K562 (cell line): ENCODE measurements around the gene TAS2R41. TPM values are rescaled to one million over a fixed set of nuclear protein-coding genes. Genes with fewer than 3 reads are reported as not detected.

Experiments
- ATAC-seq: fragments of 200-7000 bp; cut with Tn5 transposase; 3 replicates; pipeline ENCODE4 v1.9.1; 2020; ENCODE audit warnings: moderate library complexity
- BruUV-seq: library from RNA; stranded (reverse); fragments of 400-500 nt; replicated peaks from 2 replicates; lab custom pipeline; 2021; lab: Mats Ljungman, UMichigan
- CTCF ChIA-PET: fragments of 300-600 bp; formaldehyde crosslinking; extraction: SDS; loops from one replicate; lab custom pipeline; 2021; ENCODE audit warnings: low intra/inter-chr PET ratio; lab: Yijun Ruan, JAX
- POLR2A ChIA-PET: fragments of 300-600, 350-650 bp; sonication (Branson Sonifier 250); formaldehyde crosslinking; extraction: SDS; loops from one replicate; lab custom pipeline; 2021; ENCODE audit warnings: antibody characterized with exemption, inconsistent platforms; lab: Yijun Ruan, JAX
- DNase-seq, 4 experiments: peaks; one replicate each; pipeline versions ENCODE4 v3.0.0 to v3.0.0-alpha.2; 2011 to 2018; ENCODE audit warnings: low spot score in 3 of 4, mixed read lengths in 3 of 4; ENCODE audit errors: extremely low read depth in 1 of 4
- FAIRE-seq: peaks from 2 replicates; lab custom pipeline; 2011; peaks lifted over from hg19 to GRCh38; lab: Jason Lieb, UNC
- H2AFZ ChIP-seq: 2 replicates; pipeline ENCODE4 v1.6.0; 2011; ENCODE audit warnings: low read depth, low read length, control low read depth, inconsistent platforms
- H3K27ac ChIP-seq: fragments of 200-600 bp; 3 replicates; pipeline ENCODE4 v1.8.0; 2011; ENCODE audit warnings: low read depth, mild to moderate bottlenecking, control low read depth, inconsistent platforms, low read length, moderate library complexity, mixed read lengths; ENCODE audit errors: extremely low read depth
- H3K27me3 ChIP-seq, 2 experiments: fragments of 300-600 bp in 1 of 2; 2 replicates in 1 of 2; 3 replicates in 1 of 2; pipeline versions ENCODE4 v1.6.0 to v1.8.0; 2011; ENCODE audit warnings: inconsistent platforms in 2 of 2, low read length in 2 of 2, mild to moderate bottlenecking in 1 of 2, mixed read lengths in 1 of 2, moderate library complexity in 1 of 2; ENCODE audit not compliant: control insufficient read depth in 2 of 2, insufficient read depth in 2 of 2
- H3K36me3 ChIP-seq: fragments of 300-600 bp; 3 replicates; pipeline ENCODE4 v1.8.0; 2011; ENCODE audit warnings: mild to moderate bottlenecking, low read length, inconsistent platforms; ENCODE audit not compliant: control insufficient read depth, insufficient read depth
- H3K4me1 ChIP-seq, 2 experiments: fragments of 200-600 bp in 1 of 2; replicated peaks in 1 of 2; 2 replicates in 1 of 2; 3 replicates in 1 of 2; pipeline versions ENCODE4 v1.5.1 to v1.8.0; 2011; ENCODE audit warnings: inconsistent platforms in 2 of 2, low read length in 2 of 2, mild to moderate bottlenecking in 1 of 2, mixed read lengths in 1 of 2, moderate library complexity in 1 of 2; ENCODE audit not compliant: control insufficient read depth in 2 of 2, insufficient read depth in 2 of 2
- H3K4me2 ChIP-seq: 2 replicates; pipeline ENCODE4 v1.6.1; 2011; ENCODE audit warnings: low read length, control low read depth, inconsistent platforms, mixed read lengths; ENCODE audit not compliant: insufficient read depth
- H3K4me3 ChIP-seq: fragments of 200-600 bp; sonication (generic), shearing (Covaris generic); 2 replicates; pipeline ENCODE4 v1.5.1; 2016; ENCODE audit warnings: control low read depth, inconsistent platforms
- H3K79me2 ChIP-seq: fragments of 200-600 bp; 3 replicates; pipeline ENCODE4 v1.8.0; 2011; ENCODE audit warnings: low read length, inconsistent platforms; ENCODE audit not compliant: control insufficient read depth, insufficient read depth
- H3K9ac ChIP-seq, 2 experiments: 2 replicates each; pipeline versions ENCODE4 v1.6.0 to v1.6.1; 2011; ENCODE audit warnings: low read depth in 2 of 2, low read length in 2 of 2, control low read depth in 1 of 2, inconsistent platforms in 1 of 2, mild to moderate bottlenecking in 1 of 2, mixed read lengths in 1 of 2; ENCODE audit not compliant: insufficient read depth in 1 of 2
- H3K9me1 ChIP-seq: one replicate; pipeline ENCODE4 v1.6.0; 2011; ENCODE audit warnings: inconsistent platforms, mild to moderate bottlenecking, low read length, moderate library complexity; ENCODE audit not compliant: control insufficient read depth, insufficient read depth
- H3K9me3 ChIP-seq: replicated peaks from 2 replicates; pipeline ENCODE4 v1.5.1; 2011; ENCODE audit warnings: low read depth, low read length, inconsistent platforms; ENCODE audit not compliant: control insufficient read depth, insufficient read depth
- H4K20me1 ChIP-seq: replicated peaks from 2 replicates; pipeline ENCODE4 v1.6.1; 2011; ENCODE audit warnings: low read length, inconsistent platforms, mixed read lengths; ENCODE audit not compliant: control insufficient read depth, insufficient read depth
- CHCHD3 ChIP-seq: fragments of 250-450 bp; sonication (Bioruptor Pico); IDR thresholded peaks from 2 replicates; pipeline ENCODE4 v2.1.2; 2022; ENCODE audit warnings: mild to moderate bottlenecking
- CSDE1 ChIP-seq, 2 experiments: fragments of 450-650 bp; IDR thresholded peaks; 2 replicates each; pipeline ENCODE4 v1.6.1; 2016; ENCODE audit warnings: mild to moderate bottlenecking in 1 of 2
- DNMT1 ChIP-seq: fragments of 450-650 bp; IDR thresholded peaks from 2 replicates; pipeline ENCODE4 v1.6.1; 2016; ENCODE audit warnings: antibody characterized with exemption, mild to moderate bottlenecking
- E2F8 ChIP-seq: fragments of 450-650 bp; IDR thresholded peaks from 2 replicates; pipeline ENCODE4 v1.7.1; 2018; ENCODE audit warnings: mild to moderate bottlenecking, low read depth; ENCODE audit not compliant: partially characterized antibody
- FOXK2 ChIP-seq, 2 experiments: fragments of 450-650 bp; IDR thresholded peaks in 1 of 2; conservative IDR thresholded peaks in 1 of 2; 2 replicates each; pipeline ENCODE4 v1.6.1; 2016; ENCODE audit warnings: low read depth in 2 of 2, mild to moderate bottlenecking in 1 of 2
- MED1 ChIP-seq: sonication (generic); formaldehyde crosslinking; IDR thresholded peaks from 2 replicates; pipeline ENCODE4 v1.8.1; 2023; ENCODE audit warnings: missing genetic modification reagents, borderline replicate concordance
- NELFE ChIP-seq: IDR thresholded peaks from 2 replicates; pipeline ENCODE4 v1.6.1; 2011; ENCODE audit warnings: mild to moderate bottlenecking; ENCODE audit not compliant: insufficient read depth, insufficient read length
- PCBP1 ChIP-seq: fragments of 200-400 bp; formaldehyde crosslinking; IDR thresholded peaks from 2 replicates; pipeline ENCODE4 v1.6.1; 2018; ENCODE audit warnings: mild to moderate bottlenecking, low read depth, low read length; ENCODE audit not compliant: poor library complexity, severe bottlenecking
- RBM15 ChIP-seq: fragments of 200-400 bp; formaldehyde crosslinking; IDR thresholded peaks from 2 replicates; pipeline ENCODE4 v1.6.1; 2018; ENCODE audit warnings: mild to moderate bottlenecking, low read length, moderate library complexity; ENCODE audit not compliant: insufficient read depth
- RFX5 ChIP-seq: IDR thresholded peaks from 2 replicates; pipeline ENCODE4 v1.6.1; 2011; ENCODE audit warnings: low read depth, mild to moderate bottlenecking, improper control_type of control experiment, low read length
- SMARCA5 ChIP-seq: fragments of 450-650 bp; IDR thresholded peaks from 2 replicates; pipeline ENCODE4 v1.6.1; 2016
- SRSF3 ChIP-seq: fragments of 200-400 bp; formaldehyde crosslinking; IDR thresholded peaks from 2 replicates; pipeline ENCODE4 v1.6.1; 2016; ENCODE audit warnings: mild to moderate bottlenecking, low read length, moderate library complexity; ENCODE audit not compliant: insufficient read depth
- SUPT5H ChIP-seq: fragments of 450-650 bp; IDR thresholded peaks from 2 replicates; pipeline ENCODE4 v1.6.1; 2016
- U2AF1 ChIP-seq: fragments of 200-400 bp; formaldehyde crosslinking; optimal IDR thresholded peaks from 2 replicates; pipeline ENCODE3; 2017; ENCODE audit warnings: mild to moderate bottlenecking, low read depth, low read length, moderate library complexity
- ZFP1 ChIP-seq: fragments of 450-650 bp; formaldehyde crosslinking; IDR thresholded peaks from 2 replicates; pipeline ENCODE4 v1.4.0; 2020; ENCODE audit warnings: mild to moderate bottlenecking, mixed read lengths
- ZNF511 ChIP-seq: sonication (generic); formaldehyde crosslinking; IDR thresholded peaks from 2 replicates; pipeline ENCODE4 v1.8.0; 2022; ENCODE audit warnings: mild to moderate bottlenecking, missing genetic modification reagents
- WGBS: fragments of 100-300 bp; shearing (Covaris generic); methylation state at CpG from one replicate; pipeline ENCODE4 v1.1.6; 2016; ENCODE audit warnings: low coverage, mixed read lengths; ENCODE audit not compliant: insufficient coverage; ENCODE audit errors: missing lambda C conversion rate; 5-methylcytosine and 5-hydroxymethylcytosine counted together
- in situ Hi-C: fragments of 300-500 bp; cut with MboI; formaldehyde crosslinking; loops from 4 replicates; pipeline ENCODE4 v1.15.0; 2018; ENCODE audit warnings: inconsistent platforms, mixed read lengths
- intact Hi-C: fragments of 100-400 bp; cut with micrococcal nuclease; formaldehyde crosslinking; loops from 2 replicates; pipeline ENCODE4 v1.14.2; 2022
- polyA plus RNA-seq, 8 experiments: library from polyadenylated mRNA; depleted of rRNA in 4 of 8; stranded (reverse) in 5 of 8; unstranded in 3 of 8; fragments of >200 nt; fragmentation: Nextera tagmentation in 2 of 8; fragmentation: Illumina TruSeq in 1 of 8; extraction: Ambion mirVana in 2 of 8; extraction: Trizol in 1 of 8; gene quantifications; 2 replicates each; pipeline versions ENCODE4 v1.2.1 to v1.2.3, GENCODE V29; 2011 to 2014; ENCODE audit warnings: inconsistent platforms in 1 of 8, missing spikeins in 1 of 8
- total RNA-seq, 7 experiments: library from RNA; depleted of rRNA in 6 of 7; stranded (reverse); fragments of >200 nt in 6 of 7; fragmentation: Illumina TruSeq in 2 of 7; extraction: Trizol in 2 of 7; gene quantifications; 2 replicates each; pipeline versions ENCODE4 v1.2.1 to v1.2.3, GENCODE V29; 2011 to 2021; ENCODE audit warnings: low replicate concordance in 1 of 7
- TF ChIP-seq, protein P1 (sequence below): fragments of 450-650 bp; IDR thresholded peaks from 2 replicates; pipeline ENCODE4 v1.6.1; 2016; ENCODE audit warnings: antibody characterized with exemption

Gene TAS2R41
- total and polyA plus RNA-seq, 9 of the 15 experiments (the other 6 are each of a cell fraction or from before 2014, with no cell fraction given) = not detected

GRCh38 chr7:143451746-143452145 lies 25.9 kb upstream of the TAS2R41 start:
- BruUV-seq = no TSS peak
- TF ChIP-seq CHCHD3 (no peak), PCBP1 (no peak), NELFE (no peak), SUPT5H (no peak), RBM15 (no peak), DNMT1 (no peak), CSDE1 (IDR thresholded peaks at IDR 0.05) (no peak), E2F8 (no peak), ZFP1 (CRISPR knock-in tag) (no peak), U2AF1 (no peak), MED1 (CRISPR knock-in tag) (no peak), FOXK2 (conservative IDR thresholded peaks at IDR 0.05 in 1 of 2, IDR thresholded peaks at IDR 0.05 in 1 of 2; ENCODE audit: low read depth in 2 of 2) (no peak), SRSF3 (no peak), SMARCA5 (no peak), ZNF511 (CRISPR knock-in tag) (no peak), RFX5 (no peak)
- TF ChIP-seq, protein P1, sequence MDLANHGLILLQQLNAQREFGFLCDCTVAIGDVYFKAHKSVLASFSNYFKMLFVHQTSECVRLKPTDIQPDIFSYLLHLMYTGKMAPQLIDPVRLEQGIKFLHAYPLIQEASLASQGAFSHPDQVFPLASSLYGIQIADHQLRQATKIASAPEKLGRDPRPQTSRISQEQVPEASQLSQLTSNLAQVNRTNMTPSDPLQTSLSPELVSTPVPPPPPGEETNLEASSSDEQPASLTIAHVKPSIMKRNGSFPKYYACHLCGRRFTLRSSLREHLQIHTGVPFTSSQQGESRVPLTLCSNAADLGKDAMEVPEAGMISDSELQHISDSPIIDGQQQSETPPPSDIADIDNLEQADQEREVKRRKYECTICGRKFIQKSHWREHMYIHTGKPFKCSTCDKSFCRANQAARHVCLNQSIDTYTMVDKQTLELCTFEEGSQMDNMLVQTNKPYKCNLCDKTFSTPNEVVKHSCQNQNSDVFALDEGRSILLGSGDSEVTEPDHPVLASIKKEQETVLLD = no peak

More at GRCh38 chr7:143451746-143452145, 25.9 kb upstream of the TAS2R41 start:
- Histone ChIP-seq H3K9me3 (no peaks in the 10 kb centered on the region), H3K4me1 (no peaks in the 10 kb centered on the region), H3K9me1 (no peaks in the 10 kb centered on the region), H3K36me3 (no peaks in the 10 kb centered on the region), H3K4me2 (no peak overlapping the region), H3K9ac (no peak overlapping the region), H3K27ac (no peak overlapping the region), H3K4me3 (no peak overlapping the region), H3K27me3 (peaks cover 6 to 13% of the 10 kb centered on the region in 2 experiments; a peak in 4 of 5 replicates), H3K79me2 (no peaks in the 10 kb centered on the region), H2AFZ (no peak overlapping the region), H4K20me1 (no peaks in the 10 kb centered on the region)
- ATAC-seq = no peak
- no peak for DNase-seq
- FAIRE-seq = no peak
- in situ Hi-C loops = no loop called here
- ChIA-PET POLR2A (interaction anchor here (0.9 kb wide), 1 partner anchor 108 kb away, joined by 3 read pairs; no protein-coding TSS in a partner anchor), CTCF (no interaction called here)
- WGBS = 0% methylated on average over 1 of the region's 1 CpG
- intact Hi-C loops = no loop called here
